Germinal center (tissue), 1 donor: ENCODE data around the gene RAB40C.
A peak's percentile ranks its signal among the peaks of the same experiment; 100 is the strongest.
"Not testable (repeated sequence)": the region's sequence is repeated elsewhere in the genome, so short reads cannot be mapped to it uniquely, and the experiment has no call there.

Source experiments
- DNase-seq: peaks from one replicate; pipeline ENCODE4 v3.0.0; 2012; ENCODE audit warnings: mixed read lengths, low spot score

The RAB40C gene

DNA sequence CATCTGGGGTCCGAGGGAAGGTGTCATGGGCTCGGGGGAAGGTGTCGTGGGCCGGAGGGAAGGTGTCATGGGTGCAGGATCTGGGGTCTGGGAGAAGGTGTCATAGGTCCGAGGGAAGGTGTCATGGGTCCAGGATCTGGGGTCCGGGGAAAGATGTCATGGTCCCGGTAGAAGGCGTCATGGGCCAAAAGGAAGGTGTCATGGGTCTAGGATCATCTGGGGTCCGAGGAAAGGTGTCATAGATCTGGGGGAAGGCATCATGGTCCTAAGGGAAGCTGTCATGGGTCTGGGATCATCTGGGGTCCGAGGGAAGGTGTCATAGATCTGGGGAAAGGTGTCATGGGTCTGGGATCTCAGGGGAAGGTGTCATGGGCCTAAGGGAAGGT, 942 bp downstream of the RAB40C start:
- no peak for DNase-seq

GRCh38 chr16:591231-591630, 1.4 kb downstream of the RAB40C start:
- DNase-seq: no peak

- no peak for DNase-seq
Observed at GRCh38 chr16:591892-592517, 2.1 kb downstream of the RAB40C start.

DNA sequence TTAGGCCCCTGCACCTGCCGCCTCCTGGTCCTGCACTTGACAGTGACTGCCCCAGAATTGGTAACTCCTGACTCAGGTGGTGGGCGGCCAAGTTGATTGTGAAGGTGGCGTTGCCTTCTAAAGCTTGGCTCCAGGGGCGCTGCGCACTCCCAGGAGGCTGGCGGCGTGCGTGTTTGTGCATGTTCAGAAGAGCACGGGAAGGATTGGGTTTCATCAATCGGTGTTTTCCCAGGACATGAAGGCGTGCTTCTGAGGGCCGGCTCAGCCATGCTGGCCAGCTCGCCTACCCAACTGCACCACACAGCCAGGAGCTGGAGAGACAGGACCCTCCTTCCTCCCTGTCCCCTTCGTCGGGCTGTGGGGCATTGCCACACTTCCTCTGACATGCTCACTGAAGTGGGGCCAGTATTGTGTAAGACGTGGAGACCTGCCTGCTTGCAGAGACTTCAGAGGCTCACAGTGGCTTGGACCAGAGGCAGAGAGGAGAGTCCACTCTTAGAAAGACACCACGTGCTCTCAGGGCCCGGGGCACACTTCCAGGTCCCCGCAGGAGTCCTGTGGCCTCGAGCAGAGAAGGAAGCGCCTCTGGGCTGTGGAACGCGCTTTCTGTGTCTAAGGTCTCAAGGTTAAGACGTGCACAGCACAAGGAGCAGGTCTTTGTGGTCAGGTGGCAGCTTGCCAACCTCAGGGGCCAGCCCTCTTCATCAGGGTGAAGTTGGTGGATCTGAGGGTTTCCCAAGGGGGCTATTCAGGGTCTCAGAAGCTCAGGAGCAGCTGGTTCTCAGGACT, 2.8 kb downstream of the RAB40C start:
- DNase-seq: no peak

DNA sequence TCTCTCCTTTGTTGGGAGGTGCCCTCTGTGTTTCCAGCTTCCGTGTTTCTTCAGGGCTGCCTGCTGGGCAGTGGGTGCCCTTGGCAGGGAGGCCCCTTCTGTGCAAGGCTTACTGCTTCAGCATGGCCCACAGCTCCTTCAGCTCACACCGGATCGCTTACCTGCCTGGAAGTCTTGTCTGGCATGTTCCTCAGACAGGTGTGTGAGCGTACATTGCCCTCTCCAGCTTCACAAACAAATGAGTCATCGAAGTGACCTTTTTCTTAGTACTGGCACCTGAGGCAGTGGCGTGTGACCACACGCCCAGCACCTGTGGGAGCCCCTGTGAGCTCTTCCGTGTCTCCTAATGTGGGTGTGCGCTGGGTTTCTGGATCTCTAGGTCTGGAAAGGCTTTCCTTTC, 3.5 kb downstream of the RAB40C start:
- no peak for DNase-seq

GRCh38 chr16:593807-594206, 3.9 kb downstream of the RAB40C start:
- DNase-seq: no peak

DNA sequence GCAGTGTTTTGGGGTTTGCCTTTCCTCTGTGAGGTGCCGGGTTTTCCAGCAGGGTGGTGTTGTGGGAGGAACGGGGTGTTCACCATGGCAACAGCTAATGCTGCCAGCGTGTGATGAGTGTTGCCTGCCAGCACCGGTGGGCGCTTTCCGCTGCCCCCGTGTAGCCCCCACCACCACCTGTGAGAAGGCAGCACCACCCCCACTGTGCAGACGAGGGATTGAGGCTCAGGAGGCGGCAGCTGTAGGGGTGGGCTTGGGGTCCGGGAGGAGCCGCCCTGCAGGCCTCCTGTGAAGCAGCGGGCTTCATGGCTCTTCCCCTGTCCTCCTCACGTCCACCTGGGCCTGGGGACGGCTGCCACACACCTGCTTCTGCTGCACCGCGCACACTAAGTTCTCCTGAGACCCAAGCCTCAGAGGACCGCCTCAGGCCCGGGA, 5.2 kb downstream of the RAB40C start:
- no peak for DNase-seq

DNA sequence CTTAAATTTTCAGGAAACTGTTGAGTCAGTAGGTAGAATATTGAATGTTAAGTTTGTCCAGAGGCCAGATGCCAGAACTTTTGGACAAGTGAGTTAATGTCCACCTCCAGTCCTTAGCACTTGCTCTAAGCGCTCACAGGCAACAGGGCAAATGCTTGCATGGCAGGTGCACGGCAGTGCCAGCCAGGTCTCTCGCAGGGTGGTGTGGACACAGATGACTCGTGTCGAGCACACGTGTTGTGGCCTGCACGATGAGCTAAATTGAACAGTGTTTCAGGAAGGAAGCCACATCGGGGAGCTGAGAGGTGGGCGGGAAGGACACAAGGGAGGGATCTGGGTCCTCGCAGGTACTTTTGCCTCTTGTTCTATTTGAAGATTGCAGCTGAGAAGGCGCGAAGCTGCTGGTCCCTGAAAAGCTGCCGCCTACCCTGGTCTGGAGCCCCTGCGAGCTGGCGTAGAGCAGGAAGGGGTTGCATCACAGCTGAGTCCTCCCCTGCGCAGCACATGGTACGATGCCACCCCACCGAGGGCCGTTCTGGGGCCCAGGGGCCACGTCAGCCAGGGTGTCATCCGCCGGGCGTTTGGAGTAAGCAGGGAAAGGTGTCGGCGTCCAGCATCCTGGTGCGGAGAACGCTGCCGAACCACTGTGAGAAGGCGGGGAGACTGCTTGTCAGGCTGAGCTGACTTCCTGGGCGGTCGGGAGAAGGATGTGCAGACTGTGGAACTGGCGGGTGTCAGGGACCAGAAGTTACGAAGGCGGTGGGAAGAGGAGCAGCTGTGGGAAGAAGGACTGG, 6.3 kb downstream of the RAB40C start:
- no peak for DNase-seq

GRCh38 chr16:596736-597060, 6.8 kb downstream of the RAB40C start:
- no peak for DNase-seq

DNA sequence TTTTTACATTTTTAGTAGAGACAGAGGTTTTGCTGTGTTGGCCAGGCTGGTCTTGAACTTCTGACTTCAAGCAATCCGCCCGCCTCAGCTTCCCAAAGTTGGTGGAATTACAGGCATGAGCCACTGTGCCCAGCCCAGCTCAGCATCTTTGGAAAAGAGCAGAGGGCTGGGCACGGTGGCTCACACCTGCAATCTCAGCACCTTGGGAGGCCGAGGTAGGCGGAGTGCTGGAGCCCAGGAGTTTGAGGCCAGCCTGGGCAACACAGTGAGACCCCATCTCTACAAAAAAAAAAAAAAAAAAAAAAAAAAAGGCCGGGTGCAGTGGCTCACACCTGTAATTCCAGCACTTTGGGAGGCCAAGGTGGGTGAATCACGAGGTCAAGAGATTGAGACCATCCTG, 7.8 kb downstream of the RAB40C start:
- not testable (repeated sequence) for DNase-seq

DNA sequence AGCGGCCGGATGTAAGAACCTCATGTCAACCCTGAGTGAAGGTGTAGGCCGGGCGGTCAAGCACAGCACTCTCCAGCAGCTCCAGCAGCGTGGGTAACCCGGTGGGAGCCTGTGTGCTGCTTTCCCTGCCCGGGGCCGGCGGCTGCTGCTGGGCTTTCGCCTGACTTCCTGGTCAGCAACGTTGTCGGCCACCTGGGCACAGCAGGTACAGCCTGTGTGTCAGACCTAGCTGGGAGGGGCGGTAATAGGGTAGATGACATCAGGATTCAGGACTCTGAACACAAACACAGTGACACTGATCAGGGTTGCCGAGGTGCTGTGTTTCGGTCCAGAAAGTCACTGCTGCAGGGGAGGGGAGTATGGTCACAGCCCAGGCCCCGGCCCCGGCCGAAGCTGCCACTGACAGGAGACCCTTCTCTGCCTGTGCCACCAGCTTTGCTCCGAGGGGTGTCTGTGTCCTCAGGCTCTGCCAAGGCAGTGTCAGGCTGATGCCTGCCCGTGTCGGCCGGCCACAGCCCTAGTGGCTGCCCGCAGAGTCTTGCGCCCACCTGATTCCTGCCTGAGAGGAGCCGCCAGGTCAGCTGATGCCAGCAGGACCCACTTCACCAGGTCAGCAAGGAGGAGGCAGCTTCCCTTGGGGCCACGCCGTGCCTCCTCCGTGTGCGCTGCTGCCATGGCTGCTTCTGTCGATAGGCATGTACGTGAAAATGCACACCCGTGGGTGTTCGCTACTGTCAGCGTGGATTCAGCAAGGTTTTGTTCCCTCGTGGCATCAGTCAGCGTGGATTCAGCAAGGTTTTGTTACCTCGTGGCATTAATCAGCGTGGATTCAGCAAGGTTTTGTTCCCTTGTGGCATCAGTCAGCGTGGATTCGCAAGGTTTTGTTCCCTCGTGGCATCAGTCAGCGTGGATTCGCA, 9.2 kb downstream of the RAB40C start:
- DNase-seq: no peak

DNA sequence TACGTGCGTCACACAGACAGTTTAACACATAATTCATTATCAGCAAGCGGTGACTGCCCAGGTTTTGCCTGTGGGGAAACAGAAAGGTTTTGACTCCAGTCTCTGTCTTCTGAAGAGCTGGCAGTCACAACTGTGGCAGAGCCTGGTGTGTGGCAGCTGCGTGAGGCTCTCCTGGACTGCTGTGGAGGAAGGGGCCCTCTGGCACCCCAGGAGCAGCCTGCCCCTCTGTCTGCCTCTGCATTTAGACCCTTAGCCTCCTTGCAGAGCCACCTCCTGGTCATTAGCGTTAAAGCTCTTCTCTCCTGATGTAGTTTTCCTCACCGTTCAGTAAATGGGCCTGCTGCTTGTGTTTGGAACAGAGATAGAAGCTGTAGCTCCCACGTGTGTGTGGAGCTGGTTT, 10.9 kb downstream of the RAB40C start:
- DNase-seq: no peak

- DNase-seq: no peak
Observed at GRCh38 chr16:603933-604332, 14.1 kb downstream of the RAB40C start.

DNA sequence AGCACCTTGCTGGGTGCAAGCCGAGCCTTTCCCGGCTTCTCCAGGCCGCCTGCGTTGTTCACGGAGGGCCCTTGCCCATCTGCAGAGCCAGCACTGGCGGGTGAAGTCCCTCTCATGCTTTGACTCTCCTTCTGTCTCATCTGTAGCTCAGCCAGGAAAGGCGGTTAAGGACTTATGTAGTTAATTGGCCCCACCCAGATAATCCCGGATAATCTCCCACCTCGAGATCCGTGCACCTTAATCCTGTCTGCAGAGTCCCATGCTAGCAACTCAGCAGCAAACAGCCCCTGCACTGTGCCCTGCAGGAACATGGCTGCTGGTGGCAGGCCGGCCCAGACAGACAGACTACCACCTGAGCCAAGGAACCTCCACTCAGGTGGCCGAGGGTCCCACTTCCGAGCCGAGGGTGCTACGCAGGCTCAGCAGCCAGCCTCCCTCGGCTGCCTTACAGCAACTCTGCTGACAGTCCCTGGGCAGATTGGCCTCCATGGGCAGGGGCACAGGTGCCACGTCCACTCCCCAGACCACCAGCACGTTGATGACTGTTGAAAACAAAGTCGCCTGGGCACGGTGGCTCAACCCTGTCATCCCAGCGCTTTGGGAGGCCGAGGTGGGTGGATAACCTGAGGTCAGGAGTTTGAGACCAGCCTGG, 16.9 kb downstream of the RAB40C start:
- DNase-seq: no peak

DNA sequence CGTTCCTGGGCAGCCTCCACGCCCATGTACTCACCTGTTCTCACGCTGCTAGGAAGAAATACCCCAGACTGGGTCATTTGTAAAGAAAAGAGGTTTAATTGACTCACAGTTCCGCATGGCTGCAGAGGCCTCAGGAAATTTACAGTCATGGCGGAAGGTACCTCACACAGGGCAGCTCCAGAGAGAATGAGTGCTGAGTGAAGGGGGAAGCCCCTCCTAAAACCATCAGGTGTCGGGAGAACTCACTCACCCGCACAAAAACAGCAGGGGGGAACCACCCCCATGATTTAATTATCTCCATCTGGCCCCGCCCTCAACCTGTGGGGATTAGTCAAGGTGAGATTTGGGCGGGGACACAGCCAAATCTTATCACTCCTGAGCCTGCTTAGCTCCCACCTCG, 18.2 kb downstream of the RAB40C start:
- no peak for DNase-seq

- DNase-seq: no peak
Observed at GRCh38 chr16:609316-609715, 19.4 kb downstream of the RAB40C start.

DNA sequence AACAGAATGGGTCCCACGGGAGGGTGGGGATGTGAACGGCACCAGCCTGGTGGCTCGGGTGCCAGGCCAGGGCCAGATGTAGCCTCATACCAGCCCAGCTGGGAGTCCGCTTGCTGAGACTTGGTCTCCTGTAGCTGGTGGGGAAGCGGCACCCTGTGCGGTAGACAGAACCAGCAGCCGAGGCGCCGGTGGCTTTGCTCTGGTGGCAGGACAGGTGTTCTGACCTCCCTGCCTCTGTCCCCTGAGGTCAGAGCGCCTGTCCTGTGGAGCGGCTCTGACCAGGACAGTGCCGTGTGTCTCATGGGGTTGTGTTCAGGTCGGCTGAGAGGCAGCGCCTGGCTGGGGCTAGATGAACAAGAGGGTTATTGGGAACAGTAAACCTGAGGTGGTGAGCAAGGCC, 20.1 kb downstream of the RAB40C start:
- DNase-seq: no peak

- DNase-seq: peak; percentile 67
Observed at GRCh38 chr16:610513-611381, 20.9 kb downstream of the RAB40C start.

DNA sequence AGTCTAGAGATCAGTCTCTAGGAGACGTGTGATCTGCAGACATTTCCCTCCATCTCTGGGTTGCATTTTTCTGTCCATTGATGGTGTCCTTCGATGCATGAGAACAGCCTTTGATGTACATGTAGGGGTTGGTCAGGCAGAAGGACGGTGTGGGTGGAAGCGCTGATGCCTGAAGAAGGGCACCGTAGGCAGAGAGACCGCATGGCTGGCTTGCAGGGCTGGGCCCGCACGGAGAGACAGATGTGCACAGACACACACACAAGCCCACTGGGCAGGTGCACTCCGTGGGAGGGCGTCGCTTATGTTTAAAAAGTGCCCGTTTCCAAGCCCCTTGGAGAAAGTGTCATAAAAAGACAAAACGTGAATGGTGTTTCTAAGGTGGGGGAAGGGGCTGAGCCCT, 25.3 kb downstream of the RAB40C start:
- DNase-seq: no peak

- no peak for DNase-seq
Observed at GRCh38 chr16:616733-617586, 27.1 kb downstream of the RAB40C start.
